ENCODE measurements around the gene BCKDHB.
"Not testable (repeated sequence)": the region's sequence is repeated elsewhere in the genome, so short reads cannot be mapped to it uniquely, and the experiment has no call there.

The BCKDHB gene

GRCh38 chr6:80263585-80263984, 157.1 kb downstream of the BCKDHB start:
- no peak for DNase-seq (ENCODE audit: low read depth in 2 of 2)

- DNase-seq (ENCODE audit: low read depth in 2 of 2): no peak
Measured at GRCh38 chr6:80268865-80269730, 162.6 kb downstream of the BCKDHB start.

- no peak for DNase-seq (ENCODE audit: low read depth in 2 of 2)
Measured at GRCh38 chr6:80271074-80271473, 164.6 kb downstream of the BCKDHB start.

- no peak for DNase-seq (ENCODE audit: low read depth in 2 of 2)
Measured at GRCh38 chr6:80272988-80273387, 166.5 kb downstream of the BCKDHB start.

GRCh38 chr6:80276861-80277260, 170.4 kb downstream of the BCKDHB start:
- no peak for DNase-seq (ENCODE audit: low read depth in 2 of 2)

GRCh38 chr6:80277501-80277900, 171.0 kb downstream of the BCKDHB start:
- DNase-seq (ENCODE audit: low read depth in 2 of 2): no peak

GRCh38 chr6:80280262-80281010, 174.0 kb downstream of the BCKDHB start:
- DNase-seq (ENCODE audit: low read depth in 2 of 2): no peak

GRCh38 chr6:80282913-80283554, 176.6 kb downstream of the BCKDHB start:
- no peak for DNase-seq (ENCODE audit: low read depth in 2 of 2)

GRCh38 chr6:80287112-80287511, 180.6 kb downstream of the BCKDHB start:
- no peak for DNase-seq (ENCODE audit: low read depth in 2 of 2)

GRCh38 chr6:80287607-80288006, 181.1 kb downstream of the BCKDHB start:
- no peak for DNase-seq (ENCODE audit: low read depth in 2 of 2)

GRCh38 chr6:80289727-80290126, 183.3 kb downstream of the BCKDHB start:
- no peak for DNase-seq (ENCODE audit: low read depth in 2 of 2)

GRCh38 chr6:80294531-80294930, 188.1 kb downstream of the BCKDHB start:
- DNase-seq (ENCODE audit: low read depth in 2 of 2): not testable (repeated sequence)

- no peak for DNase-seq (ENCODE audit: low read depth in 2 of 2)
Measured at GRCh38 chr6:80302716-80303115, 196.2 kb downstream of the BCKDHB start.

GRCh38 chr6:80304014-80304413, 197.5 kb downstream of the BCKDHB start:
- DNase-seq (ENCODE audit: low read depth in 2 of 2): no peak

GRCh38 chr6:80314531-80314930, 208.1 kb downstream of the BCKDHB start:
- no peak for DNase-seq (ENCODE audit: low read depth in 2 of 2)

- DNase-seq (ENCODE audit: low read depth in 2 of 2): no peak
Measured at GRCh38 chr6:80316686-80317231, 210.3 kb downstream of the BCKDHB start.

- no peak for DNase-seq (ENCODE audit: low read depth in 2 of 2)
Measured at GRCh38 chr6:80319196-80319595, 212.7 kb downstream of the BCKDHB start.

GRCh38 chr6:80321011-80321410, 214.5 kb downstream of the BCKDHB start:
- DNase-seq (ENCODE audit: low read depth in 2 of 2): no peak

GRCh38 chr6:80325742-80326141, 219.3 kb downstream of the BCKDHB start:
- no peak for DNase-seq (ENCODE audit: low read depth in 2 of 2)

GRCh38 chr6:80328652-80329051, 222.2 kb downstream of the BCKDHB start:
- no peak for DNase-seq (ENCODE audit: low read depth in 2 of 2)

GRCh38 chr6:80329496-80329895, 223.0 kb downstream of the BCKDHB start:
- DNase-seq (ENCODE audit: low read depth in 2 of 2): no peak

- DNase-seq (ENCODE audit: low read depth in 2 of 2): no peak
Measured at GRCh38 chr6:80330961-80331360, 224.5 kb downstream of the BCKDHB start.

Data from activated CD8-positive, alpha-beta memory T cell treated with anti-CD3 and anti-CD28 coated beads for 4 hours (primary cell).